Measurements from ENCODE around the gene GPATCH1. TPM values are rescaled to one million over a fixed set of nuclear protein-coding genes. Genes with fewer than 3 reads are reported as not detected.

Gene GPATCH1
- total and polyA plus RNA-seq, 2 of the 8 experiments (the other 6 are each of a cell fraction or from before 2014, with no cell fraction given), result 4.3 to 8.2 TPM

DNA sequence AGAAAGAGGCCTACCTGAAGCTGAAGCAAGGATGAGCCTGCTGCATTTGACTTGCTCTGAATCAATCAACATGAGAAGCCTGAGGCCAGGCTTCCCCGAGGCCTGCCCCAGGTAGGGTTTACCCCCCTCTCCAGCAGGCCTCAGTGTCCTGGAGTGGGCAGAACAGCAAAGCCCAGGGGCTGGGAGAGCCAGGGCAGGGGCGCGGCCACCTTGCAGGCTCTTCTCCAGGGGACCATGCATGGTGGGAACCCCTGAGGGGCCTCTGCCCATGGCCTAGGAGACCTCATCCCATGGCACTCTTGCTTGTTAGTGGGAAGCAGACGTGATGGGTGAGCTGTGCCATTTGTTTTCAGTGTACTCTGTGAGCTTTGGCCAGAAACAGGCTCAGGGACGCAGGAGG lies 93.2 kb downstream of the GPATCH1 start (continued):
- TF ChIP-seq TAF7 (optimal IDR thresholded peaks at IDR 0.05; ENCODE audit: borderline replicate concordance, low read depth, low read length) (no peak), SP1 (IDR thresholded peaks at IDR 0.05; ENCODE audit: low read depth, low read length) (no peak), CEBPB (IDR thresholded peaks at IDR 0.05; ENCODE audit: low read depth, low read length) (no peak), GABPA (IDR thresholded peaks at IDR 0.05; ENCODE audit: borderline replicate concordance, insufficient read depth, low read length) (no peak), SIN3A (conservative IDR thresholded peaks at IDR 0.05 in 1 of 2, IDR thresholded peaks at IDR 0.05 in 1 of 2; ENCODE audit: low read depth in 1 of 2, low read length in 2 of 2) (no peak)
